Measurements from ENCODE around the gene REPS2.

- TF ChIP-seq FOXM1 (IDR thresholded peaks at IDR 0.05; ENCODE audit: borderline replicate concordance) (no peak), BHLHE40 (IDR thresholded peaks at IDR 0.05; ENCODE audit: borderline replicate concordance) (no peak), LEF1 (IDR thresholded peaks at IDR 0.05; ENCODE audit: borderline replicate concordance) (no peak), FOXA1 (IDR thresholded peaks at IDR 0.05) (no peak)
Observed at GRCh38 chrX:16958356-16958755, 11.9 kb downstream of the REPS2 start.
